ENCODE data around the gene RPA3.

RPA3 gene

DNA sequence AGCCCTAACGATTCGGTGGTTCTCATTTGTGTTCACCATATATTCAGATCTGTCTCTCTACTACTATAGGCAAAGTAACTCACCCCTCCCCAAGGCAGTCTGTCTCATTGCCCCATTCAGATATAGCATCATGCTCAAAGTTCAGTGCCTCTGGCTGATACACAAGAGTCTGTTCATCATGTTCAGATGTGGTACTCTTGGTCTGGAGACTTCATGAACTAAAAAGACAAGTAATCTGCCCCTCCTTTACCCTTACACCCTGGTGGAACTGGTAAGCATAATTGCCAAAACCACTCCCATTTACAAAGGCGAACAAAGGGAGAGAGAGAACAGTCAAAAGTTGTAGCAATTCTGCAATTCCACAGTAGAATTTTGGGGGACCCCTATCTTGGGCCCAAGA lies 47.9 kb downstream of the RPA3 start:
- no peak for ATAC-seq (ENCODE audit: insufficient read depth, low read depth)
- no peak overlapping the region for H3K27ac ChIP-seq (ENCODE audit: low read length)
- TF ChIP-seq, protein P1, sequence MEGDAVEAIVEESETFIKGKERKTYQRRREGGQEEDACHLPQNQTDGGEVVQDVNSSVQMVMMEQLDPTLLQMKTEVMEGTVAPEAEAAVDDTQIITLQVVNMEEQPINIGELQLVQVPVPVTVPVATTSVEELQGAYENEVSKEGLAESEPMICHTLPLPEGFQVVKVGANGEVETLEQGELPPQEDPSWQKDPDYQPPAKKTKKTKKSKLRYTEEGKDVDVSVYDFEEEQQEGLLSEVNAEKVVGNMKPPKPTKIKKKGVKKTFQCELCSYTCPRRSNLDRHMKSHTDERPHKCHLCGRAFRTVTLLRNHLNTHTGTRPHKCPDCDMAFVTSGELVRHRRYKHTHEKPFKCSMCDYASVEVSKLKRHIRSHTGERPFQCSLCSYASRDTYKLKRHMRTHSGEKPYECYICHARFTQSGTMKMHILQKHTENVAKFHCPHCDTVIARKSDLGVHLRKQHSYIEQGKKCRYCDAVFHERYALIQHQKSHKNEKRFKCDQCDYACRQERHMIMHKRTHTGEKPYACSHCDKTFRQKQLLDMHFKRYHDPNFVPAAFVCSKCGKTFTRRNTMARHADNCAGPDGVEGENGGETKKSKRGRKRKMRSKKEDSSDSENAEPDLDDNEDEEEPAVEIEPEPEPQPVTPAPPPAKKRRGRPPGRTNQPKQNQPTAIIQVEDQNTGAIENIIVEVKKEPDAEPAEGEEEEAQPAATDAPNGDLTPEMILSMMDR (IDR thresholded peaks at IDR 0.05; ENCODE audit: borderline replicate concordance, extremely low read depth, low read length, poor library complexity, severe bottlenecking) = no peak

GRCh38 chr7:7668706-7669105 lies 49.7 kb downstream of the RPA3 start:
- Histone ChIP-seq H3K27me3 (ENCODE audit: insufficient read depth, low read length, poor library complexity) (no peaks in the 10 kb centered on the region), H3K4me1 (ENCODE audit: insufficient read depth, low read length) (no peaks in the 10 kb centered on the region), H3K27ac (ENCODE audit: low read length) (no peak overlapping the region), H3K4me3 (ENCODE audit: low read depth in 1 of 2, low read length in 2 of 2) (no peak overlapping the region), H2AFZ (ENCODE audit: low read depth, low read length) (no peak overlapping the region), H3K9me3 (ENCODE audit: insufficient read depth, low read length, severe bottlenecking) (no peaks in the 10 kb centered on the region), H3K9ac (ENCODE audit: low read depth, low read length) (no peak overlapping the region), H3K4me2 (ENCODE audit: insufficient read depth, low read length) (no peak overlapping the region), H3K36me3 (ENCODE audit: insufficient read depth, low read length) (no peaks in the 10 kb centered on the region), H3K79me2 (ENCODE audit: insufficient read depth, low read length) (no peaks in the 10 kb centered on the region; the same call in 1 of the 2 replicates), H4K20me1 (ENCODE audit: insufficient read depth, low read length) (no peaks in the 10 kb centered on the region)
- ATAC-seq (ENCODE audit: insufficient read depth, low read depth) (no peak), DNase-seq (no peak)
- TF ChIP-seq EZH2 (IDR thresholded peaks at IDR 0.05; ENCODE audit: borderline replicate concordance, low read depth, low read length, severe bottlenecking) = no peak
- TF ChIP-seq, protein P1 (IDR thresholded peaks at IDR 0.05; ENCODE audit: borderline replicate concordance, extremely low read depth, low read length, poor library complexity, severe bottlenecking) = no peak

More for the DNA sequence above, 47.9 kb downstream of the RPA3 start:
- DNase-seq = no peak
- no peaks in the 10 kb centered on the region; the same call in 1 of the 2 replicates for H3K79me2 ChIP-seq (ENCODE audit: insufficient read depth, low read length)
- no peaks in the 10 kb centered on the region for H4K20me1 ChIP-seq (ENCODE audit: insufficient read depth, low read length)
- no peaks in the 10 kb centered on the region for H3K4me1 ChIP-seq (ENCODE audit: insufficient read depth, low read length)
- no peak overlapping the region for H3K4me3 ChIP-seq (ENCODE audit: low read depth in 1 of 2, low read length in 2 of 2)
- H3K9ac ChIP-seq (ENCODE audit: low read depth, low read length) = no peak overlapping the region
- H3K9me3 ChIP-seq (ENCODE audit: insufficient read depth, low read length, severe bottlenecking) = no peaks in the 10 kb centered on the region
- no peak overlapping the region for H2AFZ ChIP-seq (ENCODE audit: low read depth, low read length)
- no peak overlapping the region for H3K4me2 ChIP-seq (ENCODE audit: insufficient read depth, low read length)
- no peaks in the 10 kb centered on the region for H3K27me3 ChIP-seq (ENCODE audit: insufficient read depth, low read length, poor library complexity)
- peaks cover 2% of the 10 kb centered on the region for H3K36me3 ChIP-seq (ENCODE audit: insufficient read depth, low read length)

DNA sequence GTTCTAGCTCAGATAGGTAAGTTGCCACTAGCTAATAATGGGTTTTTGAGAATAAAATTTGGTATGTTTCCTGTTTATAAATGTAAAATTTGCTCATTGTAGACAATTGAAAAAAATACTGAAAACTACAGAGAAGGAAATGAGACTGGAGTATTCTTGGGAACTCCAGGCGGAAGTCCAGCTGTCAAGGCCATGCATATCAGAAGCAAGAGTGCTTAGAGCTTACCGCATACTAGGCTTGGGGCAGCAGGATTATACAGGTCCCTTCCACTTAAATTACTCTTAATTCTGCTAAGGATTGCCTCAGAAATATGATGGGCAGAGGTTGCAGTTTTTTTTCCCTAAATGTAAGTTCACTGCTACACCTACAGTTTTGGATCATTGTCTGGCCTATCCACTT lies 51.2 kb downstream of the RPA3 start:
- DNase-seq = no peak
- no peaks in the 10 kb centered on the region for H3K4me1 ChIP-seq (ENCODE audit: insufficient read depth, low read length)
- TF ChIP-seq, protein P1 (IDR thresholded peaks at IDR 0.05; ENCODE audit: borderline replicate concordance, extremely low read depth, low read length, poor library complexity, severe bottlenecking) = no peak
- no peak for TF ChIP-seq EZH2 (IDR thresholded peaks at IDR 0.05; ENCODE audit: borderline replicate concordance, low read depth, low read length, severe bottlenecking)
- H3K9me3 ChIP-seq (ENCODE audit: insufficient read depth, low read length, severe bottlenecking) = no peaks in the 10 kb centered on the region
- no peaks in the 10 kb centered on the region for H3K36me3 ChIP-seq (ENCODE audit: insufficient read depth, low read length)
- no peaks in the 10 kb centered on the region for H3K27me3 ChIP-seq (ENCODE audit: insufficient read depth, low read length, poor library complexity)
- no peak overlapping the region for H3K4me3 ChIP-seq (ENCODE audit: low read depth in 1 of 2, low read length in 2 of 2)
- no peaks in the 10 kb centered on the region; the same call in 1 of the 2 replicates for H3K79me2 ChIP-seq (ENCODE audit: insufficient read depth, low read length)
- H4K20me1 ChIP-seq (ENCODE audit: insufficient read depth, low read length) = no peaks in the 10 kb centered on the region
- H3K4me2 ChIP-seq (ENCODE audit: insufficient read depth, low read length) = no peak overlapping the region
- ATAC-seq (ENCODE audit: insufficient read depth, low read depth) = no peak
- no peak overlapping the region for H2AFZ ChIP-seq (ENCODE audit: low read depth, low read length)
- H3K9ac ChIP-seq (ENCODE audit: low read depth, low read length) = no peak overlapping the region
- H3K27ac ChIP-seq (ENCODE audit: low read length) = no peak overlapping the region

GRCh38 chr7:7665031-7665430 lies 53.4 kb downstream of the RPA3 start:
- Histone ChIP-seq H3K79me2 (ENCODE audit: insufficient read depth, low read length) (peaks cover 7% of the 10 kb centered on the region; the same call in 1 of the 2 replicates), H3K4me2 (ENCODE audit: insufficient read depth, low read length) (no peak overlapping the region), H3K27me3 (ENCODE audit: insufficient read depth, low read length, poor library complexity) (no peaks in the 10 kb centered on the region), H3K9ac (ENCODE audit: low read depth, low read length) (no peak overlapping the region), H3K27ac (ENCODE audit: low read length) (no peak overlapping the region), H3K36me3 (ENCODE audit: insufficient read depth, low read length) (no peaks in the 10 kb centered on the region), H3K9me3 (ENCODE audit: insufficient read depth, low read length, severe bottlenecking) (no peaks in the 10 kb centered on the region), H2AFZ (ENCODE audit: low read depth, low read length) (no peak overlapping the region), H3K4me1 (ENCODE audit: insufficient read depth, low read length) (no peaks in the 10 kb centered on the region), H3K4me3 (ENCODE audit: low read depth in 1 of 2, low read length in 2 of 2) (no peak overlapping the region), H4K20me1 (ENCODE audit: insufficient read depth, low read length) (no peaks in the 10 kb centered on the region)
- DNase-seq (no peak), ATAC-seq (ENCODE audit: insufficient read depth, low read depth) (no peak)
- TF ChIP-seq, protein P1 (IDR thresholded peaks at IDR 0.05; ENCODE audit: borderline replicate concordance, extremely low read depth, low read length, poor library complexity, severe bottlenecking) = no peak
- no peak for TF ChIP-seq EZH2 (IDR thresholded peaks at IDR 0.05; ENCODE audit: borderline replicate concordance, low read depth, low read length, severe bottlenecking)
